ENCODE measurements around the gene MPP3.

The MPP3 gene

GRCh38 chr17:43864161-43864984, 31.4 kb upstream of the MPP3 start:
- Histone ChIP-seq H3K27me3 (no peaks in the 10 kb centered on the region), H3K4me3 (ENCODE audit: low read depth in 1 of 2, low read length in 1 of 2) (no peak overlapping the region), H3K27ac (no peak overlapping the region), H3K9me3 (no peaks in the 10 kb centered on the region), H3K36me3 (no peaks in the 10 kb centered on the region), H3K4me1 (ENCODE audit: control insufficient read depth in 1 of 2, insufficient read depth in 1 of 2, low read depth in 1 of 2, low read length in 1 of 2) (no peaks in the 10 kb centered on the region)
- TF ChIP-seq, protein P1, sequence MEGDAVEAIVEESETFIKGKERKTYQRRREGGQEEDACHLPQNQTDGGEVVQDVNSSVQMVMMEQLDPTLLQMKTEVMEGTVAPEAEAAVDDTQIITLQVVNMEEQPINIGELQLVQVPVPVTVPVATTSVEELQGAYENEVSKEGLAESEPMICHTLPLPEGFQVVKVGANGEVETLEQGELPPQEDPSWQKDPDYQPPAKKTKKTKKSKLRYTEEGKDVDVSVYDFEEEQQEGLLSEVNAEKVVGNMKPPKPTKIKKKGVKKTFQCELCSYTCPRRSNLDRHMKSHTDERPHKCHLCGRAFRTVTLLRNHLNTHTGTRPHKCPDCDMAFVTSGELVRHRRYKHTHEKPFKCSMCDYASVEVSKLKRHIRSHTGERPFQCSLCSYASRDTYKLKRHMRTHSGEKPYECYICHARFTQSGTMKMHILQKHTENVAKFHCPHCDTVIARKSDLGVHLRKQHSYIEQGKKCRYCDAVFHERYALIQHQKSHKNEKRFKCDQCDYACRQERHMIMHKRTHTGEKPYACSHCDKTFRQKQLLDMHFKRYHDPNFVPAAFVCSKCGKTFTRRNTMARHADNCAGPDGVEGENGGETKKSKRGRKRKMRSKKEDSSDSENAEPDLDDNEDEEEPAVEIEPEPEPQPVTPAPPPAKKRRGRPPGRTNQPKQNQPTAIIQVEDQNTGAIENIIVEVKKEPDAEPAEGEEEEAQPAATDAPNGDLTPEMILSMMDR (IDR thresholded peaks at IDR 0.05), result no peak

DNA sequence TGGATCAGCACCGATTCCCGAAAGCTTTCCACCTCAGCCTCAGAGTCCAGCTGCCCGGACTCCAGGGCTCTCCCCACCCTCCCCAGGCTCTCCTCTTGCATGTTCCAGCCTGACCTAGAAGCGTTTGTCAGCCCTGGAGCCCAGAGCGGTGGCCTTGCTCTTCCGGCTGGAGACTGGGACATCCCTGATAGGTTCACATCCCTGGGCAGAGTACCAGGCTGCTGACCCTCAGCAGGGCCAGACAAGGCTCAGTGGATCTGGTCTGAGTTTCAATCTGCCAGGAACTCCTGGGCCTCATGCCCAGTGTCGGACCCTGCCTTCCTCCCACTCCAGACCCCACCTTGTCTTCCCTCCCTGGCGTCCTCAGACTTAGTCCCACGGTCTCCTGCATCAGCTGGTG, 29.0 kb upstream of the MPP3 start:
- peaks cover 14% of the 10 kb centered on the region for H3K27me3 ChIP-seq
- H3K4me3 ChIP-seq (ENCODE audit: low read depth in 1 of 2, low read length in 1 of 2), result no peak overlapping the region
- TF ChIP-seq, protein P1 (IDR thresholded peaks at IDR 0.05), result no peak
- H3K36me3 ChIP-seq, result no peaks in the 10 kb centered on the region
- no peaks in the 10 kb centered on the region for H3K4me1 ChIP-seq (ENCODE audit: control insufficient read depth in 1 of 2, insufficient read depth in 1 of 2, low read depth in 1 of 2, low read length in 1 of 2)
- no peak overlapping the region for H3K27ac ChIP-seq
- H3K9me3 ChIP-seq, result no peaks in the 10 kb centered on the region

GRCh38 chr17:43860927-43861622, 28.1 kb upstream of the MPP3 start:
- H3K4me1 ChIP-seq (ENCODE audit: control insufficient read depth in 1 of 2, insufficient read depth in 1 of 2, low read depth in 1 of 2, low read length in 1 of 2), result no peaks in the 10 kb centered on the region
- TF ChIP-seq, protein P1 (IDR thresholded peaks at IDR 0.05), result no peak
- no peaks in the 10 kb centered on the region for H3K9me3 ChIP-seq
- H3K27me3 ChIP-seq, result peaks cover 16% of the 10 kb centered on the region
- H3K27ac ChIP-seq, result no peak overlapping the region
- no peaks in the 10 kb centered on the region for H3K36me3 ChIP-seq
- H3K4me3 ChIP-seq (ENCODE audit: low read depth in 1 of 2, low read length in 1 of 2), result no peak overlapping the region

DNA sequence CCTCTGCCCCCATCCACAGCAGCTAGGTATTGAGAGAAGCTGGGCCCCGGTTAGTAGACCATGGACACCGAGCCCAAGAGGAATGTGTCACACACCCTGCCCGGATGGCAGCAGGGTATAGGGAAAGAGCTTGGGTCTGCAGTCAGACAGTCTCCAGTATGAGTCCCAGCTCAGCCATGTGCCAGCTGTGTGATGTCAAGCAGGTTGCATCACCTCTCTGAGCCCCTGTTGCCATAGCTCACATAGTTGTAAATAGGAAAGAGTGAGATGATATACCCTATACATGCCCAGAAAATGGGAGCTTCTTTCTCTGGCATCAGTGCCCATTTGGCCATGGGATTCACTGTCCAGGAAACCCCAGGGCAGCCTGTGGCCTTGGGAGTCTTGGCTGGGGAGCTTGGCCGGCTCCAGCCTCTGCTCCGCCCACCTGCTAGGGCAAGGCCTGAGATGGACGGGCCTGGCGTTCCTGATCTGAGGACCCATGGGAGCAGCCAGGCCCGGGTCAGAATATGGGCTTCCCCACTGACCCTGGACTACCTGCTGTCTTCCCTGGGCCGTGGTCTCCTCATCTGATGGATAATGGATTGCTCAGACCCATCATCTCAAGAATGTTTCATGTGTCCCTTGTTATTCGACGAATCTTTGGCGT, 27.3 kb upstream of the MPP3 start:
- H3K9me3 ChIP-seq, result no peaks in the 10 kb centered on the region
- no peak overlapping the region for H3K4me3 ChIP-seq (ENCODE audit: low read depth in 1 of 2, low read length in 1 of 2)
- H3K4me1 ChIP-seq (ENCODE audit: control insufficient read depth in 1 of 2, insufficient read depth in 1 of 2, low read depth in 1 of 2, low read length in 1 of 2), result no peaks in the 10 kb centered on the region
- no peak overlapping the region for H3K27ac ChIP-seq
- no peaks in the 10 kb centered on the region for H3K36me3 ChIP-seq
- TF ChIP-seq, protein P1 (IDR thresholded peaks at IDR 0.05), result no peak
- H3K27me3 ChIP-seq, result peaks cover 24% of the 10 kb centered on the region

GRCh38 chr17:43857957-43858600, 25.1 kb upstream of the MPP3 start:
- TF ChIP-seq, protein P1 (IDR thresholded peaks at IDR 0.05), result no peak
- Histone ChIP-seq H3K27ac (no peak overlapping the region), H3K36me3 (no peaks in the 10 kb centered on the region), H3K4me3 (ENCODE audit: low read depth in 1 of 2, low read length in 1 of 2) (no peak overlapping the region), H3K27me3 (peaks cover 27% of the 10 kb centered on the region), H3K4me1 (ENCODE audit: control insufficient read depth in 1 of 2, insufficient read depth in 1 of 2, low read depth in 1 of 2, low read length in 1 of 2) (no peaks in the 10 kb centered on the region), H3K9me3 (no peaks in the 10 kb centered on the region)
